ENCODE measurements around the gene KDM2A. TPM values are rescaled to one million over a fixed set of nuclear protein-coding genes. Genes with fewer than 3 reads are reported as not detected.

The KDM2A gene
- total and polyA plus RNA-seq, 2 donors (not counting 3 experiments of a cell fraction or from before 2014, with no cell fraction given) = 72.2 to 79.5 TPM

GRCh38 chr11:67117176-67117575, 1.9 kb upstream of the KDM2A start:
- no peak overlapping the region for H3K4me3 ChIP-seq (replicated peaks in 1 of 3; ENCODE audit: insufficient read depth in 1 of 3, low read depth in 1 of 3, low read length in 3 of 3)
- no peaks in the 10 kb centered on the region for H3K36me3 ChIP-seq (ENCODE audit: control insufficient read depth in 2 of 2, extremely low read depth in 1 of 2, insufficient read depth in 2 of 2, low read length in 2 of 2)
- peaks cover 2% of the 10 kb centered on the region for H4K20me1 ChIP-seq (replicated peaks; ENCODE audit: control insufficient read depth, extremely low read depth, insufficient read depth, low read length)
- H3K27ac ChIP-seq (ENCODE audit: insufficient read depth, low read depth, low read length) = no peak overlapping the region
- no peak for FAIRE-seq
- H3K27me3 ChIP-seq (ENCODE audit: control insufficient read depth in 2 of 2, insufficient read depth in 2 of 2, low read length in 2 of 2) = peaks cover 0 to 1% of the 10 kb centered on the region in 2 experiments
- no peaks in the 10 kb centered on the region for H3K9me1 ChIP-seq (replicated peaks; ENCODE audit: control insufficient read depth, extremely low read depth, insufficient read depth, low read length)
- no peak overlapping the region for H3K9ac ChIP-seq (replicated peaks; ENCODE audit: extremely low read depth, insufficient read depth, low read length)
- no peak for TF ChIP-seq MYC (IDR thresholded peaks at IDR 0.05; ENCODE audit: low read depth, low read length)
- TF ChIP-seq, protein P1, sequence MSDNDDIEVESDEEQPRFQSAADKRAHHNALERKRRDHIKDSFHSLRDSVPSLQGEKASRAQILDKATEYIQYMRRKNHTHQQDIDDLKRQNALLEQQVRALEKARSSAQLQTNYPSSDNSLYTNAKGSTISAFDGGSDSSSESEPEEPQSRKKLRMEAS (IDR thresholded peaks at IDR 0.05; ENCODE audit: insufficient read depth, insufficient read length) = no peak
- H3K4me2 ChIP-seq (ENCODE audit: insufficient read depth, low read length) = peak overlapping the region; percentile 43
- dilution Hi-C loops (cut with MboI; ENCODE audit: extremely low pct_ligation_motif_present, low sequenced_read_pairs) = no loop called here
- no peak for DNase-seq (ENCODE audit: low read depth, low spot score)
- CTCF ChIA-PET = interaction anchor here (1.1 to 3.6 kb wide), 4 partner anchors 11 to 36 kb away, joined by 3 to 11 read pairs (median 4); no protein-coding TSS in a partner anchor
- peaks cover 31% of the 10 kb centered on the region for H3K79me2 ChIP-seq (ENCODE audit: control insufficient read depth, insufficient read depth, low read length)
- peaks cover 20% of the 10 kb centered on the region for H3K4me1 ChIP-seq (ENCODE audit: control insufficient read depth, extremely low read depth, insufficient read depth, low read length)
- BruUV-seq (replicated peaks) = no TSS peak
- intact Hi-C loops (cut with micrococcal nuclease) = no loop called here
- H2AFZ ChIP-seq (ENCODE audit: low read depth, low read length) = peak overlapping the region; percentile 99
- POLR2A ChIA-PET = no interaction called here
- no peaks in the 10 kb centered on the region for H3K9me3 ChIP-seq (replicated peaks; ENCODE audit: control insufficient read depth, insufficient read depth, low read length)

DNA sequence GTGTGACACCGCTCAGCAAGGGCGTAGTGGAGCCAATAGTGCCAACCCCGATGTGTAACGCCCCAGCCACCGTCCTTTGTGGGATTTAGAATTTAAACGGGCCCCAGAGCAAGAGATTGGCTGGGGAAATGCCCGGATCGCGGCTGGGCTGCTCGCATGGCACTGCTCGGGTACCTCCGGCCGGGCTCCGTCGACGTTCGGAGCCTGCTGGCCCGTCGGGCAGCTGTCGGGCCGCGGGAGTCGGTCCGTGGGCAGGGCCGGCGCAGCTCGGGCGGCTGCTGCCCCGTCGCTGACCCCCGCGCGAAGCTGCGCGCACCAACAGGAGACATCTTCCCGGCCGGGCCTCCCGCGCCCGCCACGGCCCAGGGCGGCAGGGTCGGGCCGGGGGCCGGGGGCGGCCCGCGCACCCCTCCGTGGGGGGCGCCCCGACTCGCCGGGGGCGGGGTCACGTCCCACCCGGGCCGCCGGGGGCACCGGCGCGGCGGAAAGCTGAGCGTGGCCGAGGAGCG, 1.3 kb upstream of the KDM2A start:
- H3K4me2 ChIP-seq (ENCODE audit: insufficient read depth, low read length) = peak overlapping the region; percentile 67
- POLR2A ChIA-PET = no interaction called here
- DNase-seq (ENCODE audit: low read depth, low spot score) = peak; percentile 10

More for the DNA sequence above, 1.3 kb upstream of the KDM2A start:
- Histone ChIP-seq H3K27me3 (ENCODE audit: control insufficient read depth in 2 of 2, insufficient read depth in 2 of 2, low read length in 2 of 2) (peaks cover 0 to 1% of the 10 kb centered on the region in 2 experiments), H3K27ac (ENCODE audit: insufficient read depth, low read depth, low read length) (peak overlapping the region; percentile 86), H3K79me2 (ENCODE audit: control insufficient read depth, insufficient read depth, low read length) (peaks cover 36% of the 10 kb centered on the region), H3K36me3 (ENCODE audit: control insufficient read depth in 2 of 2, extremely low read depth in 1 of 2, insufficient read depth in 2 of 2, low read length in 2 of 2) (no peaks in the 10 kb centered on the region), H3K9ac (replicated peaks; ENCODE audit: extremely low read depth, insufficient read depth, low read length) (peak overlapping the region; percentile 78), H3K4me3 (replicated peaks in 1 of 3; ENCODE audit: insufficient read depth in 1 of 3, low read depth in 1 of 3, low read length in 3 of 3) (peak overlapping the region in 1 of 3 experiments; percentile 37), H3K9me1 (replicated peaks; ENCODE audit: control insufficient read depth, extremely low read depth, insufficient read depth, low read length) (no peaks in the 10 kb centered on the region), H2AFZ (ENCODE audit: low read depth, low read length) (peak overlapping the region; percentile 99), H4K20me1 (replicated peaks; ENCODE audit: control insufficient read depth, extremely low read depth, insufficient read depth, low read length) (peaks cover 2% of the 10 kb centered on the region), H3K9me3 (replicated peaks; ENCODE audit: control insufficient read depth, insufficient read depth, low read length) (no peaks in the 10 kb centered on the region), H3K4me1 (ENCODE audit: control insufficient read depth, extremely low read depth, insufficient read depth, low read length) (peaks cover 21% of the 10 kb centered on the region)
- CTCF ChIA-PET = interaction anchor here (1.1 to 3.6 kb wide), 4 partner anchors 11 to 36 kb away, joined by 3 to 11 read pairs (median 4); no protein-coding TSS in a partner anchor
- no TSS peak for BruUV-seq (replicated peaks)
- intact Hi-C loops (cut with micrococcal nuclease) (loop anchor here (2.0 kb wide), 1 partner anchor 37 kb away; no protein-coding TSS in a partner anchor), dilution Hi-C loops (cut with MboI; ENCODE audit: extremely low pct_ligation_motif_present, low sequenced_read_pairs) (no loop called here)
- FAIRE-seq = no peak
- TF ChIP-seq EZH2 (IDR thresholded peaks at IDR 0.05; ENCODE audit: borderline replicate concordance, low read depth, low read length, severe bottlenecking) = no peak
- no peak for TF ChIP-seq GATA2 (IDR thresholded peaks at IDR 0.05; ENCODE audit: insufficient read depth, insufficient read length, low read depth, low read length)
- TF ChIP-seq JUN (IDR thresholded peaks at IDR 0.05; ENCODE audit: borderline replicate concordance, insufficient read depth, insufficient read length, low read depth) = no peak
- TF ChIP-seq, protein P2, sequence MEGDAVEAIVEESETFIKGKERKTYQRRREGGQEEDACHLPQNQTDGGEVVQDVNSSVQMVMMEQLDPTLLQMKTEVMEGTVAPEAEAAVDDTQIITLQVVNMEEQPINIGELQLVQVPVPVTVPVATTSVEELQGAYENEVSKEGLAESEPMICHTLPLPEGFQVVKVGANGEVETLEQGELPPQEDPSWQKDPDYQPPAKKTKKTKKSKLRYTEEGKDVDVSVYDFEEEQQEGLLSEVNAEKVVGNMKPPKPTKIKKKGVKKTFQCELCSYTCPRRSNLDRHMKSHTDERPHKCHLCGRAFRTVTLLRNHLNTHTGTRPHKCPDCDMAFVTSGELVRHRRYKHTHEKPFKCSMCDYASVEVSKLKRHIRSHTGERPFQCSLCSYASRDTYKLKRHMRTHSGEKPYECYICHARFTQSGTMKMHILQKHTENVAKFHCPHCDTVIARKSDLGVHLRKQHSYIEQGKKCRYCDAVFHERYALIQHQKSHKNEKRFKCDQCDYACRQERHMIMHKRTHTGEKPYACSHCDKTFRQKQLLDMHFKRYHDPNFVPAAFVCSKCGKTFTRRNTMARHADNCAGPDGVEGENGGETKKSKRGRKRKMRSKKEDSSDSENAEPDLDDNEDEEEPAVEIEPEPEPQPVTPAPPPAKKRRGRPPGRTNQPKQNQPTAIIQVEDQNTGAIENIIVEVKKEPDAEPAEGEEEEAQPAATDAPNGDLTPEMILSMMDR (IDR thresholded peaks at IDR 0.05; ENCODE audit: extremely low read depth in 1 of 2, insufficient read depth in 1 of 2, low read depth in 1 of 2, low read length in 2 of 2) = no peak
- no peak for TF ChIP-seq POLR2AphosphoS5 (IDR thresholded peaks at IDR 0.05; ENCODE audit: insufficient read depth, low read depth, low read length)
- TF ChIP-seq, protein P1 (IDR thresholded peaks at IDR 0.05; ENCODE audit: insufficient read depth, insufficient read length) = no peak
- TF ChIP-seq POLR2A (IDR thresholded peaks at IDR 0.05; ENCODE audit: low read depth, low read length) = no peak
- no peak for TF ChIP-seq MYC (IDR thresholded peaks at IDR 0.05; ENCODE audit: low read depth, low read length)
- TF ChIP-seq FOS (IDR thresholded peaks at IDR 0.05; ENCODE audit: borderline replicate concordance, insufficient read depth, low read length) = no peak
